ENCODE data around the gene LAMA5. TPM values are rescaled to one million over a fixed set of nuclear protein-coding genes. Genes with fewer than 3 reads are reported as not detected.

Gene LAMA5
- total and polyA plus RNA-seq, 2 donors (not counting 1 experiment from before 2014, with no cell fraction given) = 52.9 to 83.5 TPM

DNA sequence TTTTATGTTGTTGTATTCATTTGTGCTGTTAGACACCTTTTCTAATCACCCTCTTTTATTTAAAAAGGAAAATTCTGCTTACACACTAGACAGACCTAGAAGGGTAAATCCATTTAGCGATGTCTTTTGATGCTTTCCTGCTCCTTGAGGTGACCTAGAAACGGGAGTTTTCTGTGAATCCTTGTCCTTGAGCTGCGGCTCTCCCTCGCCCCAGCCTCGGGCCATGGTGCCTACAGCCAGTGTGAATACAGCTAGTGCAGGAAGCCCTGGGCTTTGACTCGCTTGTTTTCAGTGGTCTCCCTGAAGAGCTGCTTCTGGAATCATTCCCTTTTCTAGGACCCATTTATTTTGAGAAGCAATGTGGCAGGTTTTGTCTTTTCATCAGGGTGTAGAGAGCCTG, 82.0 kb downstream of the LAMA5 start:
- no peaks in the 10 kb centered on the region for H3K9me3 ChIP-seq (ENCODE audit: control extremely low read depth in 1 of 3, control insufficient read depth in 2 of 3, insufficient read depth in 1 of 3, low read length in 2 of 3)
- WGBS (ENCODE audit: insufficient coverage) = 98% methylated on average over 6 of the region's 6 CpGs
- H3K36me3 ChIP-seq (replicated peaks in 1 of 2; ENCODE audit: control extremely low read depth in 1 of 2, control insufficient read depth in 1 of 2, extremely low read depth in 1 of 2, insufficient read depth in 2 of 2, low read length in 1 of 2) = peaks cover 0 to 65% of the 10 kb centered on the region in 2 experiments
- no peak overlapping the region for H3K27ac ChIP-seq (ENCODE audit: low read length in 2 of 2)
- DNase-seq (no peak), ATAC-seq (ENCODE audit: low read depth) (no peak)
- H3K27me3 ChIP-seq (replicated peaks in 1 of 4; ENCODE audit: control extremely low read depth in 1 of 4, control insufficient read depth in 3 of 4, insufficient read depth in 4 of 4, low read length in 3 of 4) = no peaks in the 10 kb centered on the region
- no peaks in the 10 kb centered on the region for H3K4me1 ChIP-seq (ENCODE audit: control insufficient read depth in 2 of 2, insufficient read depth in 2 of 2, low read length in 2 of 2)
- H3K4me2 ChIP-seq (replicated peaks; ENCODE audit: low read depth, low read length, poor library complexity, severe bottlenecking) = no peak overlapping the region
- Mint-ChIP-seq H3K4me1 (no peaks in the 10 kb centered on the region), H3K27me3 (no peaks in the 10 kb centered on the region), H3K9me3 (ENCODE audit: insufficient read depth) (no peaks in the 10 kb centered on the region), H3K27ac (no peak overlapping the region), H3K4me3 (no peak overlapping the region)
- H4K20me1 ChIP-seq (ENCODE audit: control insufficient read depth, insufficient read depth, low read length, poor library complexity, severe bottlenecking) = no peaks in the 10 kb centered on the region
- no peaks in the 10 kb centered on the region for H3K79me2 ChIP-seq (ENCODE audit: control insufficient read depth, insufficient read depth, low read length)
- no peak overlapping the region for H3K4me3 ChIP-seq (ENCODE audit: control extremely low read depth in 1 of 5, extremely low read depth in 1 of 5, insufficient read depth in 1 of 5, low read depth in 2 of 5, low read length in 4 of 5)
- ChIA-PET CTCF (no interaction called here), POLR2A (no interaction called here)
- intact Hi-C loops (cut with micrococcal nuclease) = no loop called here
- TF ChIP-seq, protein P1, sequence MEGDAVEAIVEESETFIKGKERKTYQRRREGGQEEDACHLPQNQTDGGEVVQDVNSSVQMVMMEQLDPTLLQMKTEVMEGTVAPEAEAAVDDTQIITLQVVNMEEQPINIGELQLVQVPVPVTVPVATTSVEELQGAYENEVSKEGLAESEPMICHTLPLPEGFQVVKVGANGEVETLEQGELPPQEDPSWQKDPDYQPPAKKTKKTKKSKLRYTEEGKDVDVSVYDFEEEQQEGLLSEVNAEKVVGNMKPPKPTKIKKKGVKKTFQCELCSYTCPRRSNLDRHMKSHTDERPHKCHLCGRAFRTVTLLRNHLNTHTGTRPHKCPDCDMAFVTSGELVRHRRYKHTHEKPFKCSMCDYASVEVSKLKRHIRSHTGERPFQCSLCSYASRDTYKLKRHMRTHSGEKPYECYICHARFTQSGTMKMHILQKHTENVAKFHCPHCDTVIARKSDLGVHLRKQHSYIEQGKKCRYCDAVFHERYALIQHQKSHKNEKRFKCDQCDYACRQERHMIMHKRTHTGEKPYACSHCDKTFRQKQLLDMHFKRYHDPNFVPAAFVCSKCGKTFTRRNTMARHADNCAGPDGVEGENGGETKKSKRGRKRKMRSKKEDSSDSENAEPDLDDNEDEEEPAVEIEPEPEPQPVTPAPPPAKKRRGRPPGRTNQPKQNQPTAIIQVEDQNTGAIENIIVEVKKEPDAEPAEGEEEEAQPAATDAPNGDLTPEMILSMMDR (IDR thresholded peaks at IDR 0.05) = no peak
- no peak for TF ChIP-seq EZH2 (IDR thresholded peaks at IDR 0.05; ENCODE audit: borderline replicate concordance, insufficient read depth, low read depth, low read length, poor library complexity, severe bottlenecking)
- no peak overlapping the region for H2AFZ ChIP-seq (ENCODE audit: insufficient read depth, low read depth, low read length, poor library complexity, severe bottlenecking)
- H3K9ac ChIP-seq (ENCODE audit: low read length) = no peak overlapping the region

DNA sequence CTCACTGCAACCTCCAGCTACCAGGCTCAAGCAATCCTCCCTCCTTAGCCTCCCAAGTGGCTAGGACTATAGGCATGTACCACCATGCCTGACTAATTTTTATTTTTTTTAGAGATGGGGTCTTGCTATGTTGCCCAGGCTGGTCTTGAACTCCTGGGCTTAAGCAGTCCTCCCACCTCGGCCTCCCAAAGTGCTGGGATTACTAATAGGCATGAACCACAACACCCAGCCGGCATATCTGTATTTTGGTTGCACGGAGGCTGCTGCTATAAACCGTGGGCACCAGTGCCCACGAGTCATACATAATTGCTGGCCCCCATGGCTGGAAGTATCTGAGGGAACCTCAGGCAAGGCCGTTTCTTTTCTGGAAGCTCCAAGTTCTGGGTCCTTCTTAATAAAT, 82.7 kb downstream of the LAMA5 start:
- Histone ChIP-seq H3K27me3 (replicated peaks in 1 of 4; ENCODE audit: control extremely low read depth in 1 of 4, control insufficient read depth in 3 of 4, insufficient read depth in 4 of 4, low read length in 3 of 4) (no peaks in the 10 kb centered on the region), H3K36me3 (replicated peaks in 1 of 2; ENCODE audit: control extremely low read depth in 1 of 2, control insufficient read depth in 1 of 2, extremely low read depth in 1 of 2, insufficient read depth in 2 of 2, low read length in 1 of 2) (peaks cover 0 to 67% of the 10 kb centered on the region in 2 experiments), H2AFZ (ENCODE audit: insufficient read depth, low read depth, low read length, poor library complexity, severe bottlenecking) (no peak overlapping the region), H3K4me3 (ENCODE audit: control extremely low read depth in 1 of 5, extremely low read depth in 1 of 5, insufficient read depth in 1 of 5, low read depth in 2 of 5, low read length in 4 of 5) (no peak overlapping the region), H3K9me3 (ENCODE audit: control extremely low read depth in 1 of 3, control insufficient read depth in 2 of 3, insufficient read depth in 1 of 3, low read length in 2 of 3) (no peaks in the 10 kb centered on the region), H3K9ac (ENCODE audit: low read length) (no peak overlapping the region), H4K20me1 (ENCODE audit: control insufficient read depth, insufficient read depth, low read length, poor library complexity, severe bottlenecking) (no peaks in the 10 kb centered on the region), H3K79me2 (ENCODE audit: control insufficient read depth, insufficient read depth, low read length) (no peaks in the 10 kb centered on the region), H3K4me1 (ENCODE audit: control insufficient read depth in 2 of 2, insufficient read depth in 2 of 2, low read length in 2 of 2) (no peaks in the 10 kb centered on the region), H3K27ac (ENCODE audit: low read length in 2 of 2) (no peak overlapping the region), H3K4me2 (replicated peaks; ENCODE audit: low read depth, low read length, poor library complexity, severe bottlenecking) (no peak overlapping the region)
- no peak for TF ChIP-seq EZH2 (IDR thresholded peaks at IDR 0.05; ENCODE audit: borderline replicate concordance, insufficient read depth, low read depth, low read length, poor library complexity, severe bottlenecking)
- TF ChIP-seq, protein P1 (IDR thresholded peaks at IDR 0.05) = no peak
- WGBS (ENCODE audit: insufficient coverage) = 92% methylated on average over 5 of the region's 6 CpGs
- ChIA-PET POLR2A (no interaction called here), CTCF (interaction anchor here (1.2 kb wide), 1 partner anchor 98 kb away, joined by 4 read pairs; no protein-coding TSS in a partner anchor)
- H3K27ac Mint-ChIP-seq = no peak overlapping the region
- H3K4me1 Mint-ChIP-seq = no peaks in the 10 kb centered on the region
- no peaks in the 10 kb centered on the region for H3K9me3 Mint-ChIP-seq (ENCODE audit: insufficient read depth)
- intact Hi-C loops (cut with micrococcal nuclease) = no loop called here
- ATAC-seq (ENCODE audit: low read depth) (no peak), DNase-seq (no peak)
- H3K27me3 Mint-ChIP-seq = no peaks in the 10 kb centered on the region
- no peak overlapping the region for H3K4me3 Mint-ChIP-seq

Measured in B cell (primary cell).